NCI-H345 treated with DMSO at 0.1 percent for 48 hours (cell line): ENCODE results near the gene LRFN4.

ENCODE experiments used
- DNase-seq: peaks from one replicate; lab custom pipeline; 2025; ENCODE audit not compliant: unreplicated experiment; lab: John Stamatoyannopoulos, UW

Gene LRFN4

DNA sequence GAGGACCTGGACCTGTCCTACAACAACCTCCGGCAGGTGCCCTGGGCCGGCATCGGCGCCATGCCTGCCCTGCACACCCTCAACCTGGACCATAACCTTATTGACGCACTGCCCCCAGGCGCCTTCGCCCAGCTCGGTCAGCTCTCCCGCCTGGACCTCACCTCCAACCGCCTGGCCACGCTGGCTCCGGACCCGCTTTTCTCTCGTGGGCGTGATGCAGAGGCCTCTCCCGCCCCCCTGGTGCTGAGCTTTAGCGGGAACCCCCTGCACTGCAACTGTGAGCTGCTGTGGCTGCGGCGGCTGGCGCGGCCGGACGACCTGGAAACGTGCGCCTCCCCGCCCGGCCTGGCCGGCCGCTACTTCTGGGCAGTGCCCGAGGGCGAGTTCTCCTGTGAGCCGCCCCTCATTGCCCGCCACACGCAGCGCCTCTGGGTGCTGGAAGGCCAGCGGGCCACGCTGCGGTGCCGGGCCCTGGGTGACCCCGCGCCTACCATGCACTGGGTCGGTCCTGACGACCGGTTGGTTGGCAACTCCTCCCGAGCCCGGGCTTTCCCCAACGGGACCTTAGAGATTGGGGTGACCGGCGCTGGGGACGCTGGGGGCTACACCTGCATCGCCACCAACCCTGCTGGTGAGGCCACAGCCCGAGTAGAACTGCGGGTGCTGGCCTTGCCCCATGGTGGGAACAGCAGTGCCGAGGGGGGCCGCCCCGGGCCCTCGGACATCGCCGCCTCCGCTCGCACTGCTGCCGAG, 1.5 kb downstream of the LRFN4 start:
- no peak for DNase-seq

DNA sequence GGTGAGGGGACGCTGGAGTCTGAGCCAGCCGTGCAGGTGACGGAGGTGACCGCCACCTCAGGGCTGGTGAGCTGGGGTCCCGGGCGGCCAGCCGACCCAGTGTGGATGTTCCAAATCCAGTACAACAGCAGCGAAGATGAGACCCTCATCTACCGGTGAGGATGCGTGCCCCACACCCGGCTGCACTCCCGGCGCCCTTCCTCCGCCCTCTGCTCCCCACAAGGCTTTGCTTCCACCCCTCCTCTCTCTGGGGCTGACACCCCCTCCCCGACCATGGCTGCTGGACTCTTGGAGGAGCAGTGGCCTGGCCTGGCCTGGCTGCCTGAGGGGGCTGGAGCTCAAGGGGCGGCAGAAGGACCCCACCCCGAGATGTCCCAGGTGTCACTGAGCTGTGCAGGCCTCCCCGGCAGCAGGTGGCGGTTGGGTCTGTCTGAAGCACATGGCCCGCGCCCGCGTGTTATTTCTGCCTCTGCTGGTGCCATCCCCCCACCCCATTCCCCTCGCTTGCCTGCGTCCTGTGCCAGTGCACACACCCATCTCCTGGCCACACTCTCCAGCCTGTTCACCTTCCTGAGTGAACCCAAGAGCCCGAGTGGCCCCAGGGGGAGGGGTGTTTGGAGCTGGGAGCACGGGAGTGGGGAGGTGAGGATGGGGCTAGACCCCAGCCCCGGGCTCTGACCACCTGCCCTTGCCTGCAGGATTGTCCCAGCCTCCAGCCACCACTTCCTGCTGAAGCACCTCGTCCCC, 2.2 kb downstream of the LRFN4 start:
- no peak for DNase-seq

DNA sequence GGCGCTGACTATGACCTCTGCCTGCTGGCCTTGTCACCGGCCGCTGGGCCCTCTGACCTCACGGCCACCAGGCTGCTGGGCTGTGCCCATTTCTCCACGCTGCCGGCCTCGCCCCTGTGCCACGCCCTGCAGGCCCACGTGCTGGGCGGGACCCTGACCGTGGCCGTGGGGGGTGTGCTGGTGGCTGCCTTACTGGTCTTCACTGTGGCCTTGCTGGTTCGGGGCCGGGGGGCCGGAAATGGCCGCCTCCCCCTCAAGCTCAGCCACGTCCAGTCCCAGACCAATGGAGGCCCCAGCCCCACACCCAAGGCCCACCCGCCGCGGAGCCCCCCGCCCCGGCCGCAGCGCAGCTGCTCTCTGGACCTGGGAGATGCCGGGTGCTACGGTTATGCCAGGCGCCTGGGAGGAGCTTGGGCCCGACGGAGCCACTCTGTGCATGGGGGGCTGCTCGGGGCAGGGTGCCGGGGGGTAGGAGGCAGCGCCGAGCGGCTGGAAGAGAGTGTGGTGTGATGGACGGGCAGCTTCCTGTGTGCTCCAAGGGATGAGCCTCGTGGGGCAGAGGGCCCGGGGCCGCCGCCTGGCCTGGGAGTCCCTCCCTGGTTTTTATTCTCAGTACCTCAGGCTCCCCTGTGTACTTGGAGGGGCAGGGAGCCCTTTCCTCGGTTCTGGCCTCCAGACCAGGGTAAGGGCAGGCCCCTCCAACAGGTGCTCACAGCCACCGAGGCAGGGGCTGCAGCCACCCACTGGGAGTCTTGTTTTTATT, 3.0 kb downstream of the LRFN4 start:
- DNase-seq: no peak

DNA sequence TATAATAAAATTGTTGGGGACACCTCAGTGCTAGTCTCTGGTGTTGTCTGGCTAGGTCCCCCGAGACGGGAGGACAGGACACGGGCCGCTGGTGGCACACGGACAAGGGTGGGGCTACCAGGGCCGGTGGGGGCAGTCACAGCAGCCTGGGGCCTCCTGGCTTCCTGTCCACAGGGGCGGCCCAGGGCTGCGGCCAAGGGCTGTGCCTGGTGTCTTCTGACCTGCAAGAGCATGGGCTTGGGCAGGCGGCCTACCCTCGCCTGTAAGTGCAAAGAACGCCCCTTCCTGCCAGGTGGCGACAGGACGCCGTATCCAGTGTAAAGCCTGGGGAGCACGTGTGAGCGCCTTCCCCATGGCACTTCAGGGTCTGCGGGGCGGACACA, 3.6 kb downstream of the LRFN4 start:
- DNase-seq: no peak

DNA sequence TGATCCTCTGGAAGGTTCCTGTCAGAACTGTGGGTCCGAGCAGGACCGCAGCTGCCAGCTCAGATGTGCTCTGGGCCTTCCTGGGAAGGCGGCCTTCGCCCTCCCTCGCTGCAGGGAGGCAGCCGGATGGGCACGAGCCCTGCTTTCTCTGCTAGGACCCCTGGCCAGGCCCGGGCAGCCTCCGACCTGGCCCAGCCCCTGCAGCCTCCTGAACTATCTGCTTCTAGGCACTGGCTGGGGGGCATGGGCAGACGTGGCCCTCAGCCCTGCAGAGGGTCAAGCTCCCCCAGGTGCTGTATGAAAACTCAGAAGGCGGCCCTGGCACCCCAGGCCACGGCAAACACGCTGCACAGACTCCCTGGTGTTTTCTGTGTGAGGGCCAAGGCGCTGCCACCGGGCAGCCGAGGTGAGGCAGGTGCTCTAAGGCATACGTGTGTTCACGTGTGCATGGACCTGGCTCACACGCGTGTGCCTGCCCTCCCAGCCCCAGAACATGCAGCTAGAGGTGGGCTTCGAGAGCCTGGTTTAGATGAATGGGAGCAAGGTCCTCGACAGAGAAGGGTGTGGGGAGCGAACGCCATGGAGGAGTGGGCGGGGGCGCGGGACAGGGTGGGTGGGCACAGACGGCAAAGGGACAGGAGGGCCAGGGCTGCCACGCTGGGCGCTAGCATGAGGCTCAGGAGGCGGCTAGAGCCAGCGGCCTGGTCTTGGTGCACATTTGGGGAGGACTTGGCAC, 4.3 kb downstream of the LRFN4 start:
- no peak for DNase-seq

DNA sequence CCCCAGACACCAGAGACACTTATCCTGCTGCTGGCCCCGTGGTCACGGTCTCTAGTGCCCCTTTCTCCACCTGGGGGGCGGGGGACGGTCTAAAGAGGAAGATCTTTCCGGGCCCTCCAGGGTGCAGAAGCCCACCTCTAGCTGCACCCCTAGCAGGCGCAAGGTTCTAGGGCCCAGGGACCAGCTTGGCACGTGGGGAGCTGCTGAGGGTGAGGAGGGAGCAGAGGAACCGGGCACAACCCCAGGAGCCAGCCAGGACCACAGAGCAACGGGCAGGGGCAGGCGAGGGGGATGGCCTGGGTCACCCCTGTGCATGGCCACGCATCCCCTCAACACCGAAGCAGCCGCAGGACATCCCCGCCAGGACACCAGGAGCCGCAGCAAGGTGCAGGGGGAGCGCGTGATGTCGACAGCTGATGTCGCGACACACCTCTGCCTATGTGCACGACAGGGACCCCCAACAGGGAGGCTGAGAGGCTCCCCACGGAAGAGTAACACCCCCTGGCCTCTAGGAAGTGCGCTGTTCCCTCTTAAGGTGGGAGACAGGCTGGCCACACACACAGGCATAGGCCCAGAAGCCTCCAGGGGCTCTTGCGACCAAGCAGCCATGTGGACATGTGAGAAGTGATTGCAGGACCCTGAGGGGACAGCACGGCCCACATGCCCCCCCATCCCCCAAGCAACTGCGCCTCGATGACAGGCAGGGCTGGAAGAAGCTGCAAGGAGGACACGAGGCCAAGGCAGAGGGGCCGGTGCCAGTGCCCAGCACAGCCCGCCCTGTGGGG, 5.1 kb downstream of the LRFN4 start:
- DNase-seq: no peak

DNA sequence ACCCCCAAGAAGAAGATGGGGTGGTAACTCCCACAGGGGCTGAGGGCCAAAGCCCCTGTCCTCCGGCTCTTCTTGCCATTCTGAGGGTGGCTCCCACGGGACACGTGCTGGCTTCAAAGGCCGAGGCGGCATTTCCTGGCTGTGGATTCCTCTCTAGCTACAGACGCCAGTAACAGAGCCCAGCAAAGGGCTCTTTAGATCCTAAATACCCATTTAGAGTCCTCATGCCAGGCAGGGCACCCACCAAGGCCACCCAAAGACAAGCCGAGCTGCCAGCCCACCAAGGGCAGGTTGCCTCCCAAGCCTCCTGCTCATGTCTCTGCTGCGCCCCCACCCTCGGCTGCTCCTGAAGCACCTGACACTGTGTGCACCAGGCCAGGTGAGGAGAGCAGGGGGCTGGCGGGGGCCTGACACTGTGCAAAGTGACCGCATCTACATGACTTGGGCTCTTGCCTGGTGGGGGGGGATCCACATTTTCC, 5.7 kb downstream of the LRFN4 start:
- DNase-seq: no peak

DNA sequence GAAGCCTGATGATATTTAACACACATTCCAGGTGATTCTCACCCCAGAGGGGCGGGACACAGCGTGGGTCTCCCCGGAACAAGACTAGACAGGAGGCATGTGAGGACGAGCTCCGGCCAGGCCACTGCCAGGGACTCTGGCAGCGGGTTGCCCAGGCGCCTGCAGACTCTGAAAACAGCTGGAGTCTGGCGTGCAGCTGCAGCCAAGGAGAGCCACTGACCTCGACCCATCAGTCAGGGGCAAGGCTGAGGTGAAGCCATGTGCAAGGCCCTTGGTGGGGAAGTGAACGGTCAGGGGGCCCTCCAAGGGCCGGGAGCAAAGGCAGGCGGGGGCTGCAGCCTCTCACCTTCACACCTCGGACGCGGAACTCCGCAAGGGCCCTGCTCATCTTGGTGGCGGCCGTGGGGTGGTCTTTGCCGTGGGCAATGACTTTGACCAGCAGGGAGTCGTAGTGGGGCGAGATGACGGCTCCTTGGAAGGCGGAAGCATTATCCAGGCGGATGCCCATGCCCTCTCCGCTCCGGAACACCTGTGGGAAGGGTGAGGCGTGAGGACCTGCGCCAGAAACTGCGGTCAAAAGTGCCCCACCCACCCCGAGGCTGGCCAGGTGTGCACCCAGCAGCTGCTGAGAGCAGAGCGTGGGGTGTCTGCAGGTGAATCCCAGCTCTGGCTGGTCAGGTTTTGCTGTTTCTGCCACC, 6.7 kb downstream of the LRFN4 start:
- no peak for DNase-seq

DNA sequence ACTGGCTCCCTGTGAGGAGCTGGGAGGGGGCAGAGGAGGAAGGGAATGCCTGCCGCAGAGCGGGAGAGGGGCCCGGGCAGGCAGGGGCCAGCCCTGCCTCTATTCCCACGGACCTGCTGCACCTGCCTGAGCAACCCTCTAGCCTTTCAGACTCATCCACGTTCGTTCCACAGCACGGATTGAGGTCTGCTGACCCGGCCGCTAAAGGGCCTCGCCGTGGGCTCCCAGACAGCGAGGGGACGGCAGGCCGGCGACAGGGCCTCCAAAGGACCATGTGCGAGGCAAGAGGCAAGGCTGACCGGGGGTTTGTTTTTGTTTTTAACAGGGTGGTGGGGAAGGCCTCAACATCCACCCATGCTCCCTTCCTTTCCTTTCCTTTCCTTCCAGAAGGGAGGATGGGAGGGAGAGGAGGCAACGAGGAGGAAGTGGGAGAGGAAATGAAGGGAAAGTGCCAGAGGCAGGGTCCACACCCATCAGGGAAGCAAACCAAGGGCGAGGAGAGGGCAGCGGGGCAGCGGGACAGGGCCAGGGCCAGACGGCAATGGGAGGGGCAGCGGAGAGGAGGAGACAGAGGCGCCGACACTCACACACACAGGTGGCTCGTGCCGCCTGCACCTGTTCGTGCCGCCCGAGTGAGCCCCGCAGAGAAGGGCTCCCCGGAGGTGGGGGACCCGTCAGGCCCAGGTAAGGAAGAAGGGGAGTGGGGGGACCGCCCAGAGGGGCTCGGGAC, 7.5 kb downstream of the LRFN4 start:
- no peak for DNase-seq

DNA sequence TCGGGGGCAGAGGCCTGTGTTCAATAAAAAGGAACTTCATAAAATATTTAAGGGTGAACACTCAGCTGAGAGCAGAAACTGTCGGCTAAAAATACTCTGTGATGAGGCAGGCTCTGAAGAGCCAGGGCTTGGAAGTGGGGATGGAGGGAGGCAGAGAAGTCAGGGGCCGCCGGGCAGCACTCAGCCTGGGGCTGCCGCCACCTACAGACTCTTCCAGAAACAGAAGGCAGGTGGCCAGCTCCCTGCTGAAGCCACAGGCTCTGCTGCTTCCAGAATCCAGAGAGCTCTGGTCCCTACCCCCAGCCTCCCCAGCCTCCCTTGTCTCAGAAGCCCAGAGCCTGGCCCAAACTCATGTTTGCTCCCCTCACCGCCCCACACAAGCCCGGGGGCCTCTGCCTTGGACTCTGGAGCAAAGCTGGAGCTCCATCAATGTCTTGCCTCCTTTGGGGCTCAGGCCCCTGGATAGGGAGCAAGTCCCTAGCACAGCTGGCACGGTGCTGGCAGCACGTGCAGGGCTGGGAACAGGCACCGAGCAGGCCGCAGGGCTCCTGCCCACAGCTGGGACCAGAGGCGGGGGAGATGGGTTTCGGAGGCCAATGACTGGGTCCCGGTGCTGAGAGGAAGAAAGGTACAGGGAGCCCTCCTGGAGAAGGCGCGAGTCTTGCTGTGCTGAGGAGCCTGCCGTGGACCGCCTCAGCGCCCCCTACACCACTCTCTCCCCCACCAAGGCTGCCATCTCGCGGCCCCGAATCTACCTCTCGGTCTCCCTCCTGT, 8.2 kb downstream of the LRFN4 start:
- DNase-seq: no peak

DNA sequence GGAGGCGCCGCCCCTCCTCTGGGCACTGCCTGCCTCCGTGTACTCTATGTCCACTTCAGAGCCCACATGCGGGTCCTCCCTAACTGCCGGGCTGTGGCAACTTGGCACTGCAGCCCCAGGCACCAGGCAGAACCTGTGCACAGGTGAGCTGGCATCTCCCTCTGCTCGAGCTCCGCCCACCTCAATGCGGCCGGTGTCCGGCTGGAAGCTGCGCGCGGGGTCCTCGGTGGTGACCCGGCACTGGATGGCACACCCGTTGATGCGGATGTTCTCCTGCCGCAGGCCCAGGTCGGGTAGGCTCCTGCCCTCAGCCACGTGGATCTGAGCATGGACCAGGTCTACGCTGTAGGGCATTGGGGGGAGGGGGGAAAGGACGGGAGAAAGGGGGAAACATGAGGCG, 9.1 kb downstream of the LRFN4 start:
- DNase-seq: no peak

DNA sequence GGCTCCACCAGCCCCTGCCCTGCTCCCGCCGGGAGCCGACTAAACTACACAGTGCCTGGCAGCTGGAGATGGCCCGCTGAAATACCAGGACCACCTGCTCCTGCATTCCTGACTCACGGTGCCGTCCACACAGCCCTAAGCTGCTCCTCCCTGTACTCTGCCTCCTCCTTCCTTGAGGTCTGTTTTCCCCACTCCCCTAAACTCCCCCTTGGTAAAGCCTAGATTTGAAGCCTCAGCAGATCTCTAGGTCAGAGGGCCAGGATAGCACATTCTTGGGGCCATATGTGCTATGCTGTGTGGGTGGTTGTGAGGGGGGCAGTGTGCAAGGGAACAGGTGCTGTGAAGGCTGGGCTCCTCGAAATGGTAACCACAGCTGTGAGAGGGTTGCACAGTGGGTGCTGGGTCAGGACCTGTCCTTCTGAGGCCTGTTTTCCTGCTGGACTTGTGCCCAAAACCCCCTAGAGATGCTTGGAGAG, 9.7 kb downstream of the LRFN4 start:
- DNase-seq: no peak

DNA sequence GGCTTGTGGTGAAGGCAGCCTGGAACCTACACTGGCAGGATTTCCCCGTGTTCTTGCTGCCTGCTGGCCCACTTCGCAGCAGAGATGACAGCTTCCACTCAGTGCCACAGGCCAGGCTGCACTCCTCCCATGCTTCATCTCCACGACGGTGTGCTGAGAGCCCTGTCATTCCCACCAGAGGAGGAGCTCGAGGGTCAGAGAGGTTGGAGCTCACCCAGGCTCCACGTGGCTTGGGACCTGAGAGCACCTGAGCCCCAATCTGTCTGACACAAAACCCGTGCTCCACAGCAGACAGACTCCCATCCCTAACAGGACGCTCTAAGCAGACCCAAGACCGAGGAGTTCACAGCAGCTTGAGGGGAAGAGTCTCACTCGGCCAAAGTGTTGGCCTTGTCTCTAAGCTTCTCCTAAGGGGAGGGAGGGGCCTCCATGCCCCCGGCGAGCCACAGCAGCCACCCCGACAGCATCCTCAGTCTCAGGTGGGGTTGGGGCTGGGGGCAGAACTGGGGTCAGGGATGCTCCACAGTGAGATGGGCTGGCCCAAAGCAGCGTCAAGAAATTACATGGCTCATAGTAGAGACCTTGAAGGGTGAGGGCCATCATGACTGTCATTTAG, 10.7 kb downstream of the LRFN4 start:
- DNase-seq: no peak

DNA sequence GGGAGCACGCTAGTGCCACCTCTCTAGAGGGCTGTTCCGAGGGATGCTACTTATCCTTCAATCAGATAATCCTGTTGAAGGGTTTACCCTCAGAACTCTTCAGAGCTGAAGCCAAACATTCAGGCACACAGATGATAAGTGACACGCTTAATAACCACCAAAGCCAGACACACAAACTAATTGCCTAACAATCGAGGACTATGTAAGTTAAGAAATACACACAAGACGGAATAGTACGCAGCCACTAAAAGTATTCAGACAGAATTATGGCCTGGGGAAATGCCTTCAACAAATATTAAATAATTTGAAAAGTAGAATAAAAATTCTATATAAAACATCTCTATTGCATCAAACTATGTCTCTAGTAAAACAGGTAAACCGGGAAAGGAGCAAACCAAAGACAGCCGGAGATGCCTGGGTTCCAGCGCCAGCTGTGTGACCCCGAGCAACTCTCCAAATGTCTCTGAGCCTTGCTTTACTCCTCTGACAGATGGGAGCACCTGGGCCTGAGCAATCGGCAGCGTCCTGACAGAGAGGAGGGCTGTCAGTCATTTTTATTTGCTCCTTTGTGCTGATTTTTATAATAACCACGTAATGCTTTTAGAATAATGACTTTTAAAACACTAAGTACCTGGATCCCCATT, 11.3 kb downstream of the LRFN4 start:
- no peak for DNase-seq

DNA sequence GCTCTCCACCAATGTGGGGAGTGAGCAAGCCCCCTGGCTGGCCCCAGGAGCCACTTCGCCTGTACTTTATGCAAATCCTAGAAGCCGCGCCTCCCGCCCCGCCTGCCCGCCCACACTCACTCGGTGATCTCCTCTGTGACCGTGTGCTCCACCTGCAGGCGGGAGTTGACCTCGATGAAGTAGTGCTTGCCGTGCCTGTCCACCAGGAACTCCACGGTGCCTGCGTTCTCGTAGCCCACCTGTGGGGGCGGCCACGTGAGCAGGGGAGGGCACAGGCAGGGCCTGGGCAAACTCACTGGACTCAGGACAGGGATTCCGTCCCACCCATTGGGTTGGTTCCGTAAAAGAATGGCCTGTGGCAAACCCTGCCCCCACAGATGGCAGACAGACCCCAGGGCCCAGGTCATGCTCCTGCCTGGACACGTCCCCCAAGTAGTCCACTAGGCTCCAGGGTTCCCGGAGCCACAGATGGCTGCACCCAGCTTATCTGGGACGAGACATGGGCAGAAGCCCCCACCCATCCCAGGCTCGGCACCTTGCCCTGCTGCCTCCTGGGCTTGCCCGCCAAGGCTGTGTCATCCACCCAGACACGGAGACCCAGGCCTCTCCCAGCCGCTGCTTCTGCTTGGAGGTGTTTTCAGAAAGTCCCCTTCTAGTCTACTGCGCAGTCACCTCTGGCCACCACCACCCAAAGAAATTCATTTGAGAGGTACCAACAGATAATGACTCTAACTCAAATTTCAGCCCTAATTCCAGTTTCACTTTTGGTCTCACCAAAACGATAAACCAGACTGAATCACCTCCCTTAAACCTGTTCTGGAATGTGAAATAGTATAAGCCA, 12.1 kb downstream of the LRFN4 start:
- no peak for DNase-seq

DNA sequence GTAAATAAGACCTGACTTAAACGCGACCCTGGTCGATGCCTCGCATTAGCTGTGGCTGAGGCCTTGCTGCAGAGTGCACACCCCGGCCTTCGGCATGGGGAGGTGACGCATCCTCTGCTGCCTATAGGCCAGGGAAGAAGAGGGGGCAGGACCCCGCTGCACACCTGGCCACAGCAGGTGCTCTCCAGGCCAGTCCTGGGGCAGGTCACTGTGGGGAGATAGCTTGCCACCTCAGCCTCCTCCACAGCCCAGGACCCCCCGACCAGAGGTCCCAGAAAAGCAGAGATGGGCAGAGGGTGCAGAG, 12.7 kb downstream of the LRFN4 start:
- DNase-seq: no peak

DNA sequence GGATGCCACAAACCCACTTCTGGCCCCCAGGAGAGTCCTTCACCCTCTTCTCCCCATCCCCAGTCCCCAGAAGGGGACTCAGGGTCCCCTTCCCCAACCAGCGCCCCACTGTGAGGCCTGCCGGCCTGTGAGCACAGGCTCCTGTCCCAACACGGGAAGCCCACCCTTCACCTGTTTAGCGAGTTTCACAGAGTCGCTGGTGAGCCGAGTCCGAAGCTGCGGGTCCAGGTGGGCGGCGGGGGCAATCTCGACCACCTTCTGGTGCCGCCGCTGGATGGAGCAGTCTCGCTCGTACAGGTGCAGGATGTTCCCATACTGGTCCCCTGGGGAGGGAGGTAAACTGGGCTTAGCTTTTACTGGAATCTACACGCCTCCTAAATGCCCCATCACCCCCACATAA, 13.3 kb downstream of the LRFN4 start:
- DNase-seq: no peak
